MM.1S (cell line): ENCODE measurements around the gene TAPBP.

Experiments
- DNase-seq: peaks from one replicate; pipeline ENCODE4 v3.0.0-alpha.2; 2015
- H2AFZ ChIP-seq: fragments of 300-600 bp; sonication (generic); 2 replicates; pipeline ENCODE4 v1.6.0; 2016; ENCODE audit warnings: antibody characterized with exemption, low read length
- H3F3A ChIP-seq: fragments of 300-600 bp; sonication (generic); 2 replicates; pipeline ENCODE4 v1.6.1; 2016; ENCODE audit warnings: mild to moderate bottlenecking, antibody characterized with exemption, low read length, moderate library complexity, mixed read lengths; ENCODE audit not compliant: insufficient read depth
- H3K27ac ChIP-seq: fragments of 300-600 bp; sonication (generic); 2 replicates; pipeline ENCODE4 v1.5.1; 2016; ENCODE audit warnings: mild to moderate bottlenecking, low read length
- H3K27me3 ChIP-seq: fragments of 300-600 bp; sonication (generic); replicated peaks from 2 replicates; pipeline ENCODE4 v1.6.0; 2016; ENCODE audit warnings: low read length; ENCODE audit not compliant: insufficient read depth
- H3K36me3 ChIP-seq: fragments of 300-600 bp; sonication (generic); replicated peaks from 2 replicates; pipeline ENCODE4 v1.6.1; 2016; ENCODE audit warnings: mild to moderate bottlenecking, low read length, mixed read lengths; ENCODE audit not compliant: insufficient read depth
- H3K4me1 ChIP-seq: fragments of 300-600 bp; sonication (generic); 2 replicates; pipeline ENCODE4 v1.6.1; 2016; ENCODE audit warnings: low read length, mixed read lengths
- H3K4me2 ChIP-seq: fragments of 300-600 bp; sonication (generic); 2 replicates; pipeline ENCODE4 v1.6.0; 2016; ENCODE audit warnings: low read depth, low read length
- H3K4me3 ChIP-seq: fragments of 300-600 bp; sonication (generic); 2 replicates; pipeline ENCODE4 v1.5.1; 2016; ENCODE audit warnings: low read length, mixed read lengths
- H3K79me2 ChIP-seq: fragments of 300-600 bp; sonication (generic); 2 replicates; pipeline ENCODE4 v1.6.1; 2016; ENCODE audit warnings: mixed run types, low read length, mixed read lengths
- H3K9ac ChIP-seq: fragments of 300-600 bp; sonication (generic); 2 replicates; pipeline ENCODE4 v1.6.1; 2016; ENCODE audit warnings: low read length, mixed read lengths
- H3K9me2 ChIP-seq: fragments of 300-600 bp; sonication (generic); replicated peaks from 2 replicates; pipeline ENCODE4 v1.6.1; 2016; ENCODE audit warnings: mild to moderate bottlenecking, low read length, mixed read lengths; ENCODE audit not compliant: insufficient read depth
- H3K9me3 ChIP-seq: fragments of 300-600 bp; sonication (generic); replicated peaks from 2 replicates; pipeline ENCODE4 v1.6.1; 2016; ENCODE audit warnings: mild to moderate bottlenecking, low read length, mixed read lengths; ENCODE audit not compliant: insufficient read depth
- H4K20me1 ChIP-seq: fragments of 300-600 bp; sonication (generic); 2 replicates; pipeline ENCODE4 v1.6.1; 2016; ENCODE audit warnings: mild to moderate bottlenecking, low read length, moderate library complexity, mixed read lengths; ENCODE audit not compliant: insufficient read depth
- EZH2 ChIP-seq: fragments of 300-600 bp; sonication (generic); optimal IDR thresholded peaks from 2 replicates; pipeline ENCODE3; 2017; ENCODE audit warnings: low read depth, mild to moderate bottlenecking, antibody characterized with exemption, low read length, mixed read lengths
- EZH2phosphoT487 ChIP-seq: fragments of 300-600 bp; sonication (generic); IDR thresholded peaks from 2 replicates; pipeline ENCODE4 v1.6.1; 2018; ENCODE audit warnings: antibody characterized with exemption, low read length
- TF ChIP-seq, protein P1 (sequence below): fragments of 300-600 bp; sonication (generic); IDR thresholded peaks from 2 replicates; pipeline ENCODE4 v1.5.1; 2016; ENCODE audit warnings: antibody characterized with exemption, low read length, mixed read lengths

Gene TAPBP

DNA sequence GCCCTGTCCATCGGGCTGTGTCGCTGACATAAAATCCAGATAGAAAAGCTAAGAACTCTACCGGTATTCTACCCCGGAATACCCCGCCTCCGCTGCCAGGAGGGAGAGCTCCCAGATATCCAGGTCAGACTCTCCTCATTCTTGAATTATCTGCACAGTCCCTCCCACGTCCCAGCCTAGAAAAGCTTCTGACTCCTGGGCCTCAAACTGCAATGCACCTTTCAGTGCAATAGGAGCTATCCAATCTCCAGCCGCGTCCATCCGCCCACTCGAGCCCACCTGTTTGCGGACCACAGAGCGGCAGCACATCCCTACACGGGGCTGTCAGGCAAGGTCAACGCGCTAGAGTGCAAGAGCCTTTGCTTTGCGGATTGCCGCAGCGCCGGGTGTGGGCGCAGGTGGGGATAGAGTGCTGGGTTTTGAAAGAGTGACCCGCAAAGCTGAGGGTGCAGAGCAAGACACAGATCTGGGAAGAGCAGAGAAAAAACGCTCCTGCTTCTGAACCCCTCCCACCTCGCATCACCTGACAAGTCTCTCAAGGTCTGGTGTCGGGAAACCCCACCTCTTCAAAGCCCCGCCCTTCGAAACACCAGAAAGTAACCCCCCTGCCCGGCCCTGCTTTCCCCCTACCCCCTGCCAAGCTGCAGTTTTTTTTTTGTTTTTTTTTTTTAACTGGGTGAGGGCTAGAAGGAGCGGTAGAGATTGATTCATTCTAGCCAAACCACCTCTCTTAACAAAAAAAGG, 1.3 kb downstream of the TAPBP start:
- peaks cover 23% of the 10 kb centered on the region for H3K4me1 ChIP-seq
- no peaks in the 10 kb centered on the region for H3K9me2 ChIP-seq
- 0 out of 2 replicates have a peak, but pooled peaks cover 7% of the 10 kb centered on the region for H4K20me1 ChIP-seq
- peak overlapping the region; percentile 94 for H3K4me3 ChIP-seq
- no peaks in the 10 kb centered on the region; the same call in 1 of the 2 replicates for H3K36me3 ChIP-seq
- H3K9me3 ChIP-seq, result no peaks in the 10 kb centered on the region
- peak overlapping the region; percentile 99 for H3K27ac ChIP-seq
- no peaks in the 10 kb centered on the region for H3K27me3 ChIP-seq
- TF ChIP-seq EZH2phosphoT487 (no peak), EZH2 (no peak)
- TF ChIP-seq, protein P1, sequence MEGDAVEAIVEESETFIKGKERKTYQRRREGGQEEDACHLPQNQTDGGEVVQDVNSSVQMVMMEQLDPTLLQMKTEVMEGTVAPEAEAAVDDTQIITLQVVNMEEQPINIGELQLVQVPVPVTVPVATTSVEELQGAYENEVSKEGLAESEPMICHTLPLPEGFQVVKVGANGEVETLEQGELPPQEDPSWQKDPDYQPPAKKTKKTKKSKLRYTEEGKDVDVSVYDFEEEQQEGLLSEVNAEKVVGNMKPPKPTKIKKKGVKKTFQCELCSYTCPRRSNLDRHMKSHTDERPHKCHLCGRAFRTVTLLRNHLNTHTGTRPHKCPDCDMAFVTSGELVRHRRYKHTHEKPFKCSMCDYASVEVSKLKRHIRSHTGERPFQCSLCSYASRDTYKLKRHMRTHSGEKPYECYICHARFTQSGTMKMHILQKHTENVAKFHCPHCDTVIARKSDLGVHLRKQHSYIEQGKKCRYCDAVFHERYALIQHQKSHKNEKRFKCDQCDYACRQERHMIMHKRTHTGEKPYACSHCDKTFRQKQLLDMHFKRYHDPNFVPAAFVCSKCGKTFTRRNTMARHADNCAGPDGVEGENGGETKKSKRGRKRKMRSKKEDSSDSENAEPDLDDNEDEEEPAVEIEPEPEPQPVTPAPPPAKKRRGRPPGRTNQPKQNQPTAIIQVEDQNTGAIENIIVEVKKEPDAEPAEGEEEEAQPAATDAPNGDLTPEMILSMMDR, result peak; percentile 30
- H2AFZ ChIP-seq, result no peak overlapping the region
- peak overlapping the region; percentile 90 for H3K9ac ChIP-seq
- peak; percentile 93 for DNase-seq
- peak overlapping the region; percentile 80 for H3K4me2 ChIP-seq
- H3K79me2 ChIP-seq, result peaks cover 92% of the 10 kb centered on the region
- H3F3A ChIP-seq, result peaks cover 32% of the 10 kb centered on the region

- H3K4me3 ChIP-seq, result no peak overlapping the region
- no peaks in the 10 kb centered on the region for H3K4me1 ChIP-seq
- no peak overlapping the region for H2AFZ ChIP-seq
- TF ChIP-seq EZH2, result no peak
- TF ChIP-seq, protein P1, result no peak
- TF ChIP-seq EZH2phosphoT487, result no peak
- no peaks in the 10 kb centered on the region for H3K9me2 ChIP-seq
- no peak overlapping the region for H3K9ac ChIP-seq
- H3K36me3 ChIP-seq, result no peaks in the 10 kb centered on the region; the same call in 1 of the 2 replicates
- H4K20me1 ChIP-seq, result no peaks in the 10 kb centered on the region
- H3K79me2 ChIP-seq, result peaks cover 70% of the 10 kb centered on the region
- no peaks in the 10 kb centered on the region for H3K9me3 ChIP-seq
- H3K27ac ChIP-seq, result no peak overlapping the region
- no peaks in the 10 kb centered on the region for H3K27me3 ChIP-seq
- H3K4me2 ChIP-seq, result no peak overlapping the region
- DNase-seq, result no peak
- H3F3A ChIP-seq, result no peaks in the 10 kb centered on the region; the same call in 1 of the 2 replicates
Measured at GRCh38 chr6:33306356-33306755, 7.5 kb downstream of the TAPBP start.

DNA sequence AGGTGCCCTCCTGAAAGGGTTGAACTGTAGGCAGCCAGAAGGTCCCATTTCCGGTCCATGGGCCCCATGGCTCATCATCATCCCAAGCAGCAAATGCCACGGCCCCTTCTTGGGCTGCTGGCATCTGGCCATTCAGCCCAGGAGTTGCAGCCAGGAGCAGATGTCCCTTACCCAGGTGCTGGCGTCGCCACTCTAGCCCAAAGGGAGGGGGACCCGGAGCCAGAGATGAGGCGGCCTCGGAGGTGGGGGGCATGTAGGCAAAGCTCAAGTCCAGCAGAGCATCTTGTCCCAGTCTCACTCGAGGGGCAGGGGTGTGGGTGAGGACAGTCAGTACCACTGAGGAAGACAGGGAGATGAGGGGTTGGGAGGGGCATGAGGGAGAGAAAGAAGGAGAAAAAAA, 8.8 kb downstream of the TAPBP start:
- TF ChIP-seq, protein P1, result no peak
- TF ChIP-seq EZH2phosphoT487, result no peak
- TF ChIP-seq EZH2, result no peak
- Histone ChIP-seq H3K79me2 (peaks cover 57% of the 10 kb centered on the region), H3F3A (peaks cover 5% of the 10 kb centered on the region), H3K36me3 (no peaks in the 10 kb centered on the region), H3K4me1 (no peaks in the 10 kb centered on the region), H3K9me3 (no peaks in the 10 kb centered on the region), H3K9me2 (no peaks in the 10 kb centered on the region), H4K20me1 (no peaks in the 10 kb centered on the region), H3K4me3 (no peak overlapping the region), H2AFZ (no peak overlapping the region), H3K4me2 (no peak overlapping the region), H3K27me3 (no peaks in the 10 kb centered on the region), H3K9ac (no peak overlapping the region), H3K27ac (no peak overlapping the region)
- no peak for DNase-seq
